HG02840 (cell line): Measurements from ENCODE around the gene KCNQ1.

Source experiments
- ATAC-seq: cut with Tn5 transposase; IDR thresholded peaks from one replicate; pipeline ENCODE4 v1.9.1; 2021; ENCODE audit warnings: mild to moderate bottlenecking, moderate library complexity, moderate number of reproducible peaks; ENCODE audit not compliant: unreplicated experiment, low FRiP score

The KCNQ1 gene

DNA sequence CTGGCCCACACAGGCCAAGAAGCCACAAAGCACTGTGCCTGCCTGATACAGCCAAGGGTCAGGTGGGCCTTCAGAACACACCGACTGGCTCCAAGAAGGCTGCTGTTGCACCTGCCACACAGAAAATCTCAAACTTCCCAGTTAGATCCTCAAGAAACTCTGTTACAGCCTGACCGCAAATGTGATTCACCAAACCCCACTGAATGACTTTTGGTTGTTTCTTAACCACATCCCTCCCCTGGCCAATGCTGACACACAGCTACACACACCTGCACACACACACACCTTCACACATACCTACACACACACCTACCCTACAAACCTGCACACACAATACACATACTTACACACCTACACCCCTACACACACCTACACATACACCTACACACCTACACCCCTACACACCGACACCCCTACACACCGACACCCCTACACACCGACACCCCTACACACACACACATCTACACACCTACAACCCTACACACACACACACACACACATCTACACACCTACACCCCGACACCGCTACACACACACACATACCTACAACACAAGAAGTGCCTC lies 409.3 kb downstream of the KCNQ1 start:
- ATAC-seq, result no peak

- no peak for ATAC-seq
Observed at GRCh38 chr11:2855162-2855561, 410.4 kb downstream of the KCNQ1 start.

GRCh38 chr11:2857276-2857675 lies 412.5 kb downstream of the KCNQ1 start:
- no peak for ATAC-seq

GRCh38 chr11:2857918-2858317 lies 413.1 kb downstream of the KCNQ1 start:
- ATAC-seq, result no peak

DNA sequence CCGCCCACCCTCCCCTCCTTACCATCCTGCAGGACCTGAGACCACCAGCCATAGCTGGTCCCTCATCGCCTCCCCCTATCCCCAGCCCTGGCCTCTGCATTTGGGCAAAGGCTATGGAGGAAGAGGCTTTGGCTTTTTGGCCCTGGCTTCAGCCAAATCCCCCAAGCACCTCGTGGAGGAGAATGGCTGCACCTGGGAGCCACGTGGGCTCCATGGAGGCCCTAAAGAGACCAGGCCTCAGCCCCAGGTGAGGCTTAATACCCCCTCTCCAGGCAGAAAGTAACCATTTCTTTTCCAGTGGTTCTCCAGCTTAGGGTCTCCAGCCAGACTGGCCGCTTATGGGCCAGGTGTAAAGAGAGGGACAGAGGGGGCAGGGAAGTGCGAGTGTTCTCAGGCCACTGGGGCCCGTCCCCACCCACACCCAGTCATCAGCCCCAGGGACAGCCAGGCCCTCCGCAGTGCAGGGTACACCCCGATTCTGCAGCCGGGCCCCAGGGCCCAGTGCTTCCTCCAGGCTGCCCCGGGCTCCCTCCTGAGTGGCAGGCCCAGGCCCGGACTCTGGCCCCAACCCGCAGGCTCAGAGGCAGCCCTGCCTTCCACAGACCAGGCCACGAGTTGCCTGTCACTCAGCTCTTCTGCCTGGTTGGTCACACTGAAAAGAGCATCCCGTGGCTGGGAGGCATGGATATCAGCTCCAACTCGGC lies 414.3 kb downstream of the KCNQ1 start:
- no peak for ATAC-seq

GRCh38 chr11:2859699-2860037 lies 414.9 kb downstream of the KCNQ1 start:
- ATAC-seq, result no peak

DNA sequence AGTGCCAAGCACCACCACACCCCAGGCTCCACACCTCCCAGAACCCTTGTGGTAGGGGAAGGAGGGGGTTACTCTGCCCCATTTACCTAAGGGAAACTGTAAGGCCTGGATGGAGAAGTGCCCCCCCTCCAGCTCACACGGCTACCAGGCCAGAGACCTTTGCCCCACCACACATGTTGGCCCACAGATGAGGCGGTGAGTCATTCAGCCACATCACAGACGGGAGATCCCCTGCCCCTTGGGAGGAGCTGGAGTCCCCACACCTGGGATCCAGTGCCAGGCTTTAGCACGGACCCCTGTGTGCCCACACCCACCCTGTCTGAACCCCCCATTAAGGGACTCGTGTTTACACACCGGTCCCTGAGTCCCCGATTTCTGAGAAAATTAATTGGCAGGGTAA lies 415.8 kb downstream of the KCNQ1 start:
- ATAC-seq, result no peak

- ATAC-seq, result no peak
Observed at GRCh38 chr11:2862395-2863275, 417.8 kb downstream of the KCNQ1 start.

DNA sequence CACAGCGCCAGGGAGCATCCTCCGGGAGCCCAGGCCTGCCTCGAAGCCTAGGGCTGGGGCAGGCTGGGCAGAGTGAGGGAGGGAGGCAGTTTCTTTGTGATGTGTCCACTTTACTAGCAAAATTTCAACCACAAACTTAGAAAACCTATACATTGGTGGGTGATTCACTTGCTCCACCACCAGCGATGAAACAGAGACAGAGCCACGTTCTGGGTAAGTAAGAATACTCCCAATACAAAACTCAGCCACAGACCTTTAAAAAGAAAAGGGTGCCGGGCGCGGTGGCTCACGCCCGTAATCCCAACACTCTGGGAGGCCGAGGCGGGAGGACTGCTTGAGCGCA lies 418.4 kb downstream of the KCNQ1 start:
- no peak for ATAC-seq

DNA sequence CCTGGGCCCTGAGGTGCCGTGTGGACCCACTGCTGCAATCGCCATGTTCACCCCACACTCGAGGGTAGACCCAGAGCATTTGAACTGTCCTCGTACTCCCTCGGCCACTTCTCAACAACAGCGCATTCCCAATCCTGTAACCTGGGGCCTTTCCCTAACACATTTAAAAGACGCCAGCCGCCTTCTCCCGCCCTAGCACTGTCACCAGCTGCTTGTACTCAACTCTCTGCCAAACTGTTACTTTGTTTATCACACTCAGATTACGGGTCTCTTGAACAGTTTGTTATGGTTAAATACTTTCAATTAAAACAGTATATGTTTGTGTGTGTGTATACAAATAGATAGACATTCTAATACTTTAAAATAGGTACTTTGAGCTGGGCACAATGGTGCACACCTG lies 420.1 kb downstream of the KCNQ1 start:
- no peak for ATAC-seq

GRCh38 chr11:2865922-2866577 lies 421.2 kb downstream of the KCNQ1 start:
- ATAC-seq, result no peak

DNA sequence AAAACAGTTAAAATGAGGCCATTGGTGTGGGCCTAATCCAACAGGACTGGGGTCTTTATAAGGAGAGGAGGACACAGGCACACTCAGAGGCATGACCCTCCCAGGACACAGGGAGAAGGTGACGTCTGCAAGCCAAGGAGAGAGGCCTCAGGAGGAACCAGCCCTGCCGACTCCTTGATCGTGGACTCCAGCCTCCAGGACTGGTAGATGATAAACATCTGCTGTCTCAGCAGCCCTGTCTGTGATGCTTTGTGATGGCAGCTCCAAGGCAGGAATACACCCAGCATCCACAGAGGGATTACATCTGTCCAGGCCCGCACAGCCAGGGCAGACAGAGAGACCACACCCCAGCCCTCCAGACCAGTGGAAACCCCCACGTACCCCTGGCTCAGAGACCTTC lies 422.3 kb downstream of the KCNQ1 start:
- no peak for ATAC-seq

- no peak for ATAC-seq
Observed at GRCh38 chr11:2867722-2868505, 423.1 kb downstream of the KCNQ1 start.

- no peak for ATAC-seq
Observed at GRCh38 chr11:2868506-2869133, 423.8 kb downstream of the KCNQ1 start.

GRCh38 chr11:2869134-2869526 lies 424.3 kb downstream of the KCNQ1 start:
- no peak for ATAC-seq

- no peak for ATAC-seq
Observed at GRCh38 chr11:2869561-2870427, 425.0 kb downstream of the KCNQ1 start.

- no peak for ATAC-seq
Observed at GRCh38 chr11:2870460-2870859, 425.7 kb downstream of the KCNQ1 start.

DNA sequence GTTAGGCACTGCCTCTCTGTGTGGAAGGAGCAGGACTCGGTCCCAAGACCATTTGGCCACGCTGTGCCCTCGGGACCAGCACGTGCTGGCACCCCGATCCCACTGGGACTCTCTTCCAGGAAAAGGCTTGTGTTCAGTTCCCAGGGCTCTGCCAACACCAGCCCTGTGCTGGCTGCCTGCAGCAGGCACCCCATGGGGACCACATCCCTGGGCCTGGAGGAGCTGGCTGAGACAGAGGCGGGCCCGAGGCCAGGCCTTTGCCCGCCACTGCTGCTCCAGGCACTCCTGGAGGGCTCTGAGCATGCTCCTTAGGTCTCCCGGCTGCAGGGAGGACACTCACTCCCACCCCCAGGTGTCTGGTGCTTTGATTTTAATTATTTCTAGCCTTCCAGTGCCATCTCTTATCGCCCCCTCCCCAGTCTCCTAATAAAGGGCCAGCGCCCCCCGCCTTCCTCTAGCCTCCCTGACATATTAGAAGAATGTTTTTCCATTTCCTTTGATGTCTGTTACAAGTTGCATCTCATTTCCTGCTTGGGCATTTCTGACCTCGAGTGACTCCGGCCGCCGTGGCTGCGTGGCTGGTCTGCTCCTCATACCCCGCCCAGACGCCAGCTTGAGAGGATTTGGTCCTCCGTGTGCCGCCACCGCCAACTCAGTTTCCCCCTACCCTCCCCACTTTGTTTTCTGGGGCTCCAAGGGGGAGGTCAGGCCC lies 426.3 kb downstream of the KCNQ1 start:
- ATAC-seq, result no peak
